Fibroblast of villous mesenchyme (primary cell): ENCODE results near the gene SLC1A2. TPM values are rescaled to one million over a fixed set of nuclear protein-coding genes. Genes with fewer than 3 reads are reported as not detected.
A peak's percentile ranks its signal among the peaks of the same experiment; 100 is the strongest.

Experiments used
- DNase-seq: peaks from one replicate; pipeline ENCODE4 v3.0.0-alpha.2; 2010; ENCODE audit warnings: low read depth
- H3K4me3 ChIP-seq: 2 replicates; pipeline ENCODE4 v1.5.1; 2011; ENCODE audit warnings: low read depth, mild to moderate bottlenecking, low read length
- CTCF ChIP-seq: IDR thresholded peaks from 2 replicates; pipeline ENCODE4 v1.5.1; 2012; ENCODE audit warnings: low read depth, mild to moderate bottlenecking, low read length; ENCODE audit not compliant: insufficient read depth
- total RNA-seq: library from RNA; depleted of rRNA; stranded (reverse); fragments of >200 nt; gene quantifications from 2 replicates; pipeline ENCODE4 v1.2.3, GENCODE V29; 2012

Gene SLC1A2
- total RNA-seq, 1 donor: 23.7 TPM

DNA sequence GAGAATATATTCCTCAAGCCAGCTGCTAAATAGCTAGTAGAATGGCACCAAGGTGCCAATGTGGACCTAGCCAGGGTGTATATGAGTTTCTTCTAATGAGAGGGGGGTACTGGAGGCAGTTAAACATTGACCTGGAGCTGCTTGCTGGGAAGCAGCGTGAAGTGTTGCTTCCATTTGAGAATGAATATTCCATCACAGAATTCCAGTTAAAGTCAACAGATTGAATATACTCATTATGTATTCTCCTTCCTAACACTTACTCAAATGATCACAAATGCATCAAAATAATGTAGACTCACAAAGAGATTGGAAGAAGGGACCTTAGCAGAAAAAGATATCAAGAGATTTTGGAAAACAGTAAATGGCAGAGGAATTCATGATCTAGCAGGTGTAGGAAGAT, 178.3 kb downstream of the SLC1A2 start:
- H3K4me3 ChIP-seq: no peak overlapping the region
- TF ChIP-seq CTCF: no peak
- DNase-seq: no peak

DNA sequence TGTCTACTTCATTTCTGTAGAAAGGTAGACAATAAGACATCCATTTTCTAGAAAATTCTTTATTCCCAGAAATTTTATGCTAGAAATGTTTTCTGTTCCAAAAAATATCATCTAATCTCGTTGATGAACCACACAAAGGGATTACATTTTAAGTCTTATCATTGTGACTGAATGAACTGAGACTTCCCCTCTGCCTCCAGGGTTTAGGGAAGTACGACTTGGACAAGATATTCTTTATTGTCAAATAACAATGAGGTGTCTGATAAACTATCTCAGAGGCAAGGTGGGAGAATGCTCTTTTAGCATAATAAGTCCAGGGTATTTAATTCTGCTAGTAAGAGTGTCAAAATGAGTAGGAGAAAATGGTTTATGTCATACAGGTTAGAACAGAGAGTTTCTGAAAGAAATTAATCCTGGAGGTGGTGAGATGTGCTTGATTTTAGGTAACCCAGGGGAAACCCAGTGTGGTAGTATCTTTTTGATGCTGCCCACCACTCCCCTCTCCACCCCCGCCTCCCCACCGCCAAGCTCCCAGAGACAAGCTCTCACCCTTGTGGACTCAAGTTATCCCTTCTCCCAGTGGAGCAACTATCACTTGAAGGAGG, 179.8 kb downstream of the SLC1A2 start:
- no peak for DNase-seq
- TF ChIP-seq CTCF: no peak
- H3K4me3 ChIP-seq: no peak overlapping the region

DNA sequence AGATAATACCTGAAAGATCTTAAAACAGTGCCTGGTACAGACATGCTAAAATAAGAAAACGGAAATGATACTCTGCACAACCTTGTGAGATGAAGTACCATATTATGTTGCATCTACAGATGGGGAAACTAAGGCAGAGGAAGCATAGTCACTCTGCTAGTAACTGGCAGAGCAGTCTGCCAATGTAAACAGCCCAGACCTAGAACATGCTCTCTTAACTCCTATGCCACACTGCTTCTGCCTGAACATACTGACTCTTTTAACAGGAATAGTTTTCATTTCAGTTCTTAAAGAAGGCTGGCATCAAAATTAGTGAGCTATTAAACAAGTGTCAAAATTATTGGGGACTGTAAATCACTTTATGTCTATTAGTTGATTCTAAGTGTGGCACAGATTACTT, 180.5 kb downstream of the SLC1A2 start:
- no peak overlapping the region for H3K4me3 ChIP-seq
- DNase-seq: no peak
- TF ChIP-seq CTCF: no peak

DNA sequence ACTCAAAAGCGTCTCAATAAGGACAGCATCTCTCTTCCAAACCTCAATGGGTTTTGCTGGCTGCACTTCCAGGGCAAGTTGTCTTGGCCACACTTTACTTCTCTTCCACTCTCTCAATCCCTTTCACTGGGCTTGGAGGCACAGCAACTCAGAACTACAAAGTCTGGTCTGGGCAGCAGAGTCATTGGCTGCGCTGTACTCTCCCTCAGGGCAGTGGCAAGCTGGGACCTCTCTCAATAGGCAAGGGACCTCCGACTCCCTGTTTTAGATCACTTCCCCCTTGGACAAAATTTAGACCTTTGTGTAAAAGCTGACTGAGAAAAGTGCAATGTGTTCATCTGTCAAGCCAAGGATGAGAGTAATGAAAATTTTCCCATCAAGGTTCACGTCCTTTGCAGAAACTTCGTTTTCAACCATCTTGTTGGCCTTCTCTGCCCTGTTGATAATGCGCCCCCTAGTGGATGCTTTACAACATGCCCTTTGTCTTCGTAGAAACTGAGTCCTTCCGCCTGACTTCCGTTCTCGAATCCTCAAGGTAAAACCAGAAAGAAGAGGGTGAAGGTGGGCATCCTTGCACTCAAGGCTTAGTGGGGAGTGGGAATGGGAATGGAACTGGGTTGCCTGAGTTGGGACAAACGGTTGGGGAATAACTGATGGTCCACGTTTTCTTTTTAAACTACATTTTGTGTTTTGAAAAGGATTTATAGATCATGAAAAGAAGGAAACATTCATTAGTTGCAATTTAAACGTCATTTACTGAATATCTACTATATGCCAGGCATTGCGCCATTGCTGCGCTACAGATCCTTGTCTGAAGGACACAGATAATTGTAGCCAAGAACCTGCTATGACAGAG, 181.3 kb downstream of the SLC1A2 start:
- peak; percentile 67 for DNase-seq
- no peak overlapping the region for H3K4me3 ChIP-seq
- TF ChIP-seq CTCF: peak; percentile 72

DNA sequence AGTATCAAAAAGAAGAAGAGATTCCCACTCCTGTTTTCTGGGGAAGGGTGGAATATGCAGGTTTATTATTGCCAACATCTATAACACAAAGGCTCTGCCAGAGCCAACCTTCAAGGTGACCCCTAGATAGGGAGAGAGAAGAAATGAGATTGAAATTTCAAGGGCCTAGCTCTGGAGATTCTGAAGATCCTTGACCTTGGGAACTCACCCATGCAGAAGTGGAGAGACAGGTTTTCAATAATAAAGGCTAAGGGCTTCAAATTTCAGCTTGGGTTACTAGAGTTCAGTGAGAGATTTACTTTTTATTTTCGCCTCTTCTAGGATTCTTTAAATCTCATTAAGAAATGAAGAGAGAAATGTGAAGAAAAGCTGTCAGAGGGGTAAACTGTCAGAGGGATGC, 182.0 kb downstream of the SLC1A2 start:
- TF ChIP-seq CTCF: no peak
- DNase-seq: no peak
- H3K4me3 ChIP-seq: no peak overlapping the region

GRCh38 chr11:35236667-35237003, 182.7 kb downstream of the SLC1A2 start:
- DNase-seq: no peak
- no peak overlapping the region for H3K4me3 ChIP-seq
- TF ChIP-seq CTCF: no peak
